ENCODE results near the gene SLC6A4. TPM values are rescaled to one million over a fixed set of nuclear protein-coding genes. Genes with fewer than 3 reads are reported as not detected.

SLC6A4 gene
- total and polyA plus RNA-seq, 2 donors (not counting 3 experiments of a cell fraction or from before 2014, with no cell fraction given) = 0.25 TPM; not detected in 1

GRCh38 chr17:30275911-30276310, 40.4 kb upstream of the SLC6A4 start:
- no peak overlapping the region for H3K9ac ChIP-seq (replicated peaks; ENCODE audit: extremely low read depth, insufficient read depth, low read length)
- no peaks in the 10 kb centered on the region for H3K9me1 ChIP-seq (replicated peaks; ENCODE audit: control insufficient read depth, extremely low read depth, insufficient read depth, low read length)
- TF ChIP-seq EZH2 (IDR thresholded peaks at IDR 0.05; ENCODE audit: borderline replicate concordance, low read depth, low read length, severe bottlenecking) (no peak), POLR2A (IDR thresholded peaks at IDR 0.05; ENCODE audit: low read depth, low read length) (no peak), MYC (IDR thresholded peaks at IDR 0.05; ENCODE audit: low read depth, low read length) (no peak), MAX (IDR thresholded peaks at IDR 0.05; ENCODE audit: insufficient read depth, insufficient read length) (no peak), FOS (IDR thresholded peaks at IDR 0.05; ENCODE audit: borderline replicate concordance, insufficient read depth, low read length) (no peak), CTCF (IDR thresholded peaks at IDR 0.05; ENCODE audit: extremely low read depth in 1 of 2, insufficient read depth in 1 of 2, low read depth in 1 of 2, low read length in 2 of 2) (no peak), POLR2AphosphoS5 (IDR thresholded peaks at IDR 0.05; ENCODE audit: insufficient read depth, low read depth, low read length) (no peak), JUN (IDR thresholded peaks at IDR 0.05; ENCODE audit: borderline replicate concordance, insufficient read depth, insufficient read length, low read depth) (no peak), GATA2 (IDR thresholded peaks at IDR 0.05; ENCODE audit: insufficient read depth, insufficient read length, low read depth, low read length) (no peak)
- DNase-seq (ENCODE audit: low read depth, low spot score) (no peak), FAIRE-seq (no peak)
- peaks cover 14 to 21% of the 10 kb centered on the region in 2 experiments for H3K36me3 ChIP-seq (ENCODE audit: control insufficient read depth in 2 of 2, extremely low read depth in 1 of 2, insufficient read depth in 2 of 2, low read length in 2 of 2)
- H2AFZ ChIP-seq (ENCODE audit: low read depth, low read length) = no peak overlapping the region
- dilution Hi-C loops (cut with MboI; ENCODE audit: extremely low pct_ligation_motif_present, low sequenced_read_pairs) (no loop called here), intact Hi-C loops (cut with micrococcal nuclease) (no loop called here)
- no peak overlapping the region for H3K27ac ChIP-seq (ENCODE audit: insufficient read depth, low read depth, low read length)
- H3K9me3 ChIP-seq (replicated peaks; ENCODE audit: control insufficient read depth, insufficient read depth, low read length) = no peaks in the 10 kb centered on the region
- ChIA-PET CTCF (no interaction called here), POLR2A (no interaction called here)
- no peaks in the 10 kb centered on the region for H4K20me1 ChIP-seq (replicated peaks; ENCODE audit: control insufficient read depth, extremely low read depth, insufficient read depth, low read length)
- H3K4me2 ChIP-seq (ENCODE audit: insufficient read depth, low read length) = no peak overlapping the region
- peaks cover 5% of the 10 kb centered on the region for H3K4me1 ChIP-seq (ENCODE audit: control insufficient read depth, extremely low read depth, insufficient read depth, low read length)
- no TSS peak for BruUV-seq (replicated peaks)
- no peak overlapping the region for H3K4me3 ChIP-seq (replicated peaks in 1 of 3; ENCODE audit: insufficient read depth in 1 of 3, low read depth in 1 of 3, low read length in 3 of 3)
- H3K79me2 ChIP-seq (ENCODE audit: control insufficient read depth, insufficient read depth, low read length) = no peaks in the 10 kb centered on the region
- no peaks in the 10 kb centered on the region for H3K27me3 ChIP-seq (ENCODE audit: control insufficient read depth in 2 of 2, insufficient read depth in 2 of 2, low read length in 2 of 2)
